ENCODE data around the gene HES6.

GRCh38 chr2:238265605-238266004, 25.8 kb upstream of the HES6 start:
- TF ChIP-seq, protein P1, sequence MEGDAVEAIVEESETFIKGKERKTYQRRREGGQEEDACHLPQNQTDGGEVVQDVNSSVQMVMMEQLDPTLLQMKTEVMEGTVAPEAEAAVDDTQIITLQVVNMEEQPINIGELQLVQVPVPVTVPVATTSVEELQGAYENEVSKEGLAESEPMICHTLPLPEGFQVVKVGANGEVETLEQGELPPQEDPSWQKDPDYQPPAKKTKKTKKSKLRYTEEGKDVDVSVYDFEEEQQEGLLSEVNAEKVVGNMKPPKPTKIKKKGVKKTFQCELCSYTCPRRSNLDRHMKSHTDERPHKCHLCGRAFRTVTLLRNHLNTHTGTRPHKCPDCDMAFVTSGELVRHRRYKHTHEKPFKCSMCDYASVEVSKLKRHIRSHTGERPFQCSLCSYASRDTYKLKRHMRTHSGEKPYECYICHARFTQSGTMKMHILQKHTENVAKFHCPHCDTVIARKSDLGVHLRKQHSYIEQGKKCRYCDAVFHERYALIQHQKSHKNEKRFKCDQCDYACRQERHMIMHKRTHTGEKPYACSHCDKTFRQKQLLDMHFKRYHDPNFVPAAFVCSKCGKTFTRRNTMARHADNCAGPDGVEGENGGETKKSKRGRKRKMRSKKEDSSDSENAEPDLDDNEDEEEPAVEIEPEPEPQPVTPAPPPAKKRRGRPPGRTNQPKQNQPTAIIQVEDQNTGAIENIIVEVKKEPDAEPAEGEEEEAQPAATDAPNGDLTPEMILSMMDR (IDR thresholded peaks at IDR 0.05) = no peak
- TF ChIP-seq POLR2A (IDR thresholded peaks at IDR 0.05; ENCODE audit: low read depth) (no peak), POLR2AphosphoS5 (IDR thresholded peaks at IDR 0.05) (no peak), EP300 (IDR thresholded peaks at IDR 0.05) (no peak)
